Measurements from ENCODE around the gene ATP5PD.

DNA sequence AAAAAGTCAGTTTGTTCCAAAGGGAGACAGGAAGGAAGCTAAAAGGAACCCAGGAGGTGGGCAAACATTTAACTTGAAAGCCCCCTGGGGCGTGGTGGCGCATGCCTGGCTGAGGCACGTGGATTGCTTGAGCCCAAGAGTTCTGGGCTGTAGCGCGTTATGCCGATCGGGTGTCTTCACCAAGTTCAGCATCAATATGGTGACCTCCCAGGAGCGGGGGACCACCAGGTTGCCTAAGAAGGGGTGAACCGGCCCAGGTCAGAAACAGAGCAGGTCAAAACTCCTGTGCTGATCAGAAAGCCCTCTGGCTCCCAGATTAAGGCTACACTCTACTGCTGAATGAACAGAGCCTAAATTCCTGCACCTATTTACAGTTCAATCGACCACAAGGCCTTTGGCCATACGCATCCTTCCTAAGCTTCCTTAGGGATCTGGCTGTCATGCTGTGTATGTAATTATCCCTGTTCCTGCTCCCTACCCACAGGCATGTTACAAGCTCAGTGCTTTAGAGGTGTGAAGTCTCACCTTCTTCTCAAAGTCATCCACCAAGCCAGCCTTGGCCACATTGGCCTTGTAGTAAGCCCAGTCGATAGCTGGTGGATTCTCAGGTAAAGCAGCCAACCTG lies 5.0 kb downstream of the ATP5PD start:
- TF ChIP-seq, protein P1, sequence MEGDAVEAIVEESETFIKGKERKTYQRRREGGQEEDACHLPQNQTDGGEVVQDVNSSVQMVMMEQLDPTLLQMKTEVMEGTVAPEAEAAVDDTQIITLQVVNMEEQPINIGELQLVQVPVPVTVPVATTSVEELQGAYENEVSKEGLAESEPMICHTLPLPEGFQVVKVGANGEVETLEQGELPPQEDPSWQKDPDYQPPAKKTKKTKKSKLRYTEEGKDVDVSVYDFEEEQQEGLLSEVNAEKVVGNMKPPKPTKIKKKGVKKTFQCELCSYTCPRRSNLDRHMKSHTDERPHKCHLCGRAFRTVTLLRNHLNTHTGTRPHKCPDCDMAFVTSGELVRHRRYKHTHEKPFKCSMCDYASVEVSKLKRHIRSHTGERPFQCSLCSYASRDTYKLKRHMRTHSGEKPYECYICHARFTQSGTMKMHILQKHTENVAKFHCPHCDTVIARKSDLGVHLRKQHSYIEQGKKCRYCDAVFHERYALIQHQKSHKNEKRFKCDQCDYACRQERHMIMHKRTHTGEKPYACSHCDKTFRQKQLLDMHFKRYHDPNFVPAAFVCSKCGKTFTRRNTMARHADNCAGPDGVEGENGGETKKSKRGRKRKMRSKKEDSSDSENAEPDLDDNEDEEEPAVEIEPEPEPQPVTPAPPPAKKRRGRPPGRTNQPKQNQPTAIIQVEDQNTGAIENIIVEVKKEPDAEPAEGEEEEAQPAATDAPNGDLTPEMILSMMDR (IDR thresholded peaks at IDR 0.05) = no peak
- TF ChIP-seq POLR2AphosphoS5 (IDR thresholded peaks at IDR 0.05) = no peak

All from sigmoid colon (tissue), 4 donors.